GM13977 (cell line): Measurements from ENCODE around the gene DTNB.
A peak's percentile ranks its signal among the peaks of the same experiment; 100 is the strongest.

Experiments used
- DNase-seq: peaks from one replicate; pipeline ENCODE4 v3.0.0; 2012; ENCODE audit warnings: low spot score
- in situ Hi-C: fragments of 300-500 bp; cut with MboI; formaldehyde crosslinking; loops from one replicate; pipeline ENCODE4 v1.12.0; 2022; ENCODE audit warnings: low sequenced_read_pairs, low pct_unique_long_range_greater_than_20kb, mixed read lengths, inconsistent platforms; ENCODE audit not compliant: unreplicated experiment
- TF ChIP-seq, protein P1 (sequence below): IDR thresholded peaks from 2 replicates; pipeline ENCODE4 v1.5.1; 2012; ENCODE audit warnings: mild to moderate bottlenecking, control low read depth; ENCODE audit not compliant: insufficient read depth; ENCODE audit errors: extremely low read depth, missing control alignments

The DTNB gene

GRCh38 chr2:25529034-25529433 is 144.3 kb downstream of the DTNB start:
- in situ Hi-C loops = no loop called here
- TF ChIP-seq, protein P1, sequence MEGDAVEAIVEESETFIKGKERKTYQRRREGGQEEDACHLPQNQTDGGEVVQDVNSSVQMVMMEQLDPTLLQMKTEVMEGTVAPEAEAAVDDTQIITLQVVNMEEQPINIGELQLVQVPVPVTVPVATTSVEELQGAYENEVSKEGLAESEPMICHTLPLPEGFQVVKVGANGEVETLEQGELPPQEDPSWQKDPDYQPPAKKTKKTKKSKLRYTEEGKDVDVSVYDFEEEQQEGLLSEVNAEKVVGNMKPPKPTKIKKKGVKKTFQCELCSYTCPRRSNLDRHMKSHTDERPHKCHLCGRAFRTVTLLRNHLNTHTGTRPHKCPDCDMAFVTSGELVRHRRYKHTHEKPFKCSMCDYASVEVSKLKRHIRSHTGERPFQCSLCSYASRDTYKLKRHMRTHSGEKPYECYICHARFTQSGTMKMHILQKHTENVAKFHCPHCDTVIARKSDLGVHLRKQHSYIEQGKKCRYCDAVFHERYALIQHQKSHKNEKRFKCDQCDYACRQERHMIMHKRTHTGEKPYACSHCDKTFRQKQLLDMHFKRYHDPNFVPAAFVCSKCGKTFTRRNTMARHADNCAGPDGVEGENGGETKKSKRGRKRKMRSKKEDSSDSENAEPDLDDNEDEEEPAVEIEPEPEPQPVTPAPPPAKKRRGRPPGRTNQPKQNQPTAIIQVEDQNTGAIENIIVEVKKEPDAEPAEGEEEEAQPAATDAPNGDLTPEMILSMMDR = no peak

GRCh38 chr2:25528173-25528572 is 145.2 kb downstream of the DTNB start:
- TF ChIP-seq, protein P1 = no peak
- no peak for DNase-seq
- in situ Hi-C loops = no loop called here

More at GRCh38 chr2:25529034-25529433, 144.3 kb downstream of the DTNB start:
- no peak for DNase-seq

GRCh38 chr2:25524507-25524906 is 148.9 kb downstream of the DTNB start:
- in situ Hi-C loops = no loop called here
- peak; percentile 50 for DNase-seq
- TF ChIP-seq, protein P1 = no peak

GRCh38 chr2:25523060-25523459 is 150.3 kb downstream of the DTNB start:
- in situ Hi-C loops = no loop called here
- TF ChIP-seq, protein P1 = no peak
- DNase-seq = no peak

GRCh38 chr2:25521665-25522387 is 151.6 kb downstream of the DTNB start:
- TF ChIP-seq, protein P1 = peak; percentile 74
- in situ Hi-C loops = no loop called here
- DNase-seq = peak; percentile 55

GRCh38 chr2:25521126-25521525 is 152.3 kb downstream of the DTNB start:
- DNase-seq = no peak
- in situ Hi-C loops = no loop called here
- TF ChIP-seq, protein P1 = no peak
